ENCODE measurements around the gene NECAB3. TPM values are rescaled to one million over a fixed set of nuclear protein-coding genes. Genes with fewer than 3 reads are reported as not detected.
A peak's percentile ranks its signal among the peaks of the same experiment; 100 is the strongest.

NECAB3 gene
- total and polyA plus RNA-seq, 11 donors: 37.6 to 111 (median 71.8) TPM

GRCh38 chr20:33685328-33686099, 11.3 kb upstream of the NECAB3 start:
- intact Hi-C loops (cut with DNase I): loop anchor here in 3 of 10 donors (5.0 to 10.0 kb wide), 2 partner anchors 37 to 309 kb away; partner anchors contain the start of genes PXMP4 (in 3 of the 3) and RALY (in 1 of the 3)
- Histone ChIP-seq H3K9me3 (no peaks in the 10 kb centered on the region), H3K4me1 (peaks cover 0 to 32% (median 14%) of the 10 kb centered on the region in 12 donors), H3K27me3 (no peaks in the 10 kb centered on the region), H3K4me3 (peak overlapping the region in 10 of 12 donors; percentile 24 to 73 (median 42)), H3K27ac (no peak overlapping the region), H3K36me3 (no peaks in the 10 kb centered on the region)
- WGBS, 4 donors: 0 to 7% (median 3%) methylated on average over 4 to 53 of the region's 53 CpGs
- ATAC-seq (no peak), DNase-seq (no peak)
- TF ChIP-seq CTCF (IDR thresholded peaks at IDR 0.05): no peak
- no peak for TF ChIP-seq POLR2A (IDR thresholded peaks at IDR 0.05)

- Histone ChIP-seq H3K9me3 (no peaks in the 10 kb centered on the region), H3K4me1 (peaks cover 0 to 33% (median 14%) of the 10 kb centered on the region in 12 donors), H3K27ac (no peak overlapping the region), H3K36me3 (no peaks in the 10 kb centered on the region), H3K4me3 (peak overlapping the region in 2 of 12 donors; percentile 48 to 56), H3K27me3 (no peaks in the 10 kb centered on the region)
- ATAC-seq (no peak), DNase-seq (no peak)
- 34 to 50% (median 45%) methylated on average over 9 to 10 of the region's 10 CpGs for WGBS, 4 donors
- intact Hi-C loops (cut with DNase I): loop anchor here in 3 of 10 donors (5.0 to 10.0 kb wide), 2 partner anchors 38 to 310 kb away; partner anchors contain the start of genes PXMP4 (in 3 of the 3) and RALY (in 1 of the 3)
- TF ChIP-seq POLR2A (IDR thresholded peaks at IDR 0.05): no peak
- TF ChIP-seq CTCF (IDR thresholded peaks at IDR 0.05): no peak
Observed at GRCh38 chr20:33684533-33685327, 10.5 kb upstream of the NECAB3 start.

- no peak for ATAC-seq
- intact Hi-C loops (cut with DNase I): loop anchor here in 1 of 10 donors (10.0 kb wide), 1 partner anchor 313 kb away; the partner anchor contains the start of gene RALY
- H3K4me1 ChIP-seq: peaks cover 0 to 31% (median 9%) of the 10 kb centered on the region in 12 donors
- WGBS, 4 donors: 85 to 93% (median 89%) methylated on average over 8 to 9 of the region's 9 CpGs
- no peak overlapping the region for H3K4me3 ChIP-seq
- no peak for DNase-seq
- no peak overlapping the region for H3K27ac ChIP-seq
- no peaks in the 10 kb centered on the region for H3K36me3 ChIP-seq
- no peaks in the 10 kb centered on the region for H3K9me3 ChIP-seq
- TF ChIP-seq POLR2A (IDR thresholded peaks at IDR 0.05) (no peak), CTCF (IDR thresholded peaks at IDR 0.05) (no peak)
- no peaks in the 10 kb centered on the region for H3K27me3 ChIP-seq
Observed at GRCh38 chr20:33681728-33682353, 7.6 kb upstream of the NECAB3 start.

Data from heart left ventricle (tissue), 16 donors.